AG08395 (cell line): Measurements from ENCODE around the gene AHSA1.
"Not testable (repeated sequence)": the region's sequence is repeated elsewhere in the genome, so short reads cannot be mapped to it uniquely, and the experiment has no call there.

Experiments used
- DNase-seq: peaks from one replicate; pipeline ENCODE4 v3.0.0; 2012; ENCODE audit warnings: mixed read lengths, low spot score

The AHSA1 gene

DNA sequence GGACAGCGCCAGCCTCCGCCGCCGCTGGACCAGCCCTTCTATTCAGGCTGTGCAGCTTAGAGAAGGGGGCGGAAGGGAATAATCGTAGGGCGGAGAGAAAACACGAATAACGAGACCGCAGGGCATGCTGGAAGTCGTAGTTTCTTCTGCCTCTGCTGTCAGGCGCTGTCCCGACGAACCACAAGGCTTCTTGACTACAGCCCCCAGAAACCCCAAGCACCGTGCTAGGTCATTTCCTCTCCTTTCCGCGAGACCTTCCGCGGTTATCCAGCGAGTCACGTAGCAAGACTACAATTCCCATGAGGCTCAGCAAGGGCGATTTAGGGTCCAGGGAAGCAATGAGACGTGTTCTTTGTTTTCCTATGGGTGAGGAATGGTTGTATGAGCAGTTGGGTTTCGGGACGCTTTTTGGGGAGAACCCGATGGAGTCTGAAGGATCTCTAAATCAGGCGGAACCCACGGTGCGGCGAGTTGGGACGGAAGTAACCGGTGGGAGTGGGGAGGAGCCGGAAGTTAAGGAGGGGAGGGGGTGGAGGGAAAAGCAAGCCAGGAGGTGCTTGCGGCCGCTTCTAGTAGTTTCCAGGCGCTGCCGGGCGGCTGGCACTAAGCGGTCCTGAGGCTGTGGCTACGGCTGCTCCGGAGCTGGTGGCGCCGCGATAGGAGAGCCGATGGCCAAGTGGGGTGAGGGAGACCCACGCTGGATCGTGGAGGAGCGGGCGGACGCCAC lies at the start of gene AHSA1, which contains the start of gene VIPAS39:
AHSA1 (plus strand) TSS at position 572 of the 727 bp plus-strand sequence; CDS start at position 669, 97 bp downstream.
VIPAS39 (minus strand) TSS at position 80 of the 727 bp plus-strand sequence. CDS start 3,499 bp downstream, outside the sequence.
- DNase-seq, result peak; percentile 96

DNA sequence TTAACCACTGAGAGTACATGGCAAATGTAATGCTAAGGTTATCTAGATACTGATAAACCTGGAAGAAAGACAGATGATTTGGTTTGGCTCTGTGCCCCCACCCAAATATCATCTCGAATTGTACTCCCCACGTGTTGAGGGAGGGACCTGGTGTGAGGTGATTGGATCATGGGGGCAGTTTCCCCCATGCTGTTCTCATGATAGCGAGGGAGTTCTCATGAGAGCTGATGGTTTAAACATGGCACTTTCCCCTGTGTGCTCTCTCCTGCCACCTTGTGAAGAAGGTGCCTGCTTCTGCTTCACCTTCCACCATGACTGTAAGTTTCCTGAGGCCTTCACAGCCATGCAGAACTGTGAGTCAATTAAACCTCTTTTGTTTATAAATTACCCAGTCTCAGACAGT lies 48.8 kb upstream of the AHSA1 start:
- DNase-seq, result no peak

- DNase-seq, result not testable (repeated sequence)
Measured at GRCh38 chr14:77415403-77416030, 42.4 kb upstream of the AHSA1 start.

- not testable (repeated sequence) for DNase-seq
Measured at GRCh38 chr14:77416098-77416497, 41.8 kb upstream of the AHSA1 start.

GRCh38 chr14:77416836-77417235 lies 41.1 kb upstream of the AHSA1 start:
- no peak for DNase-seq

DNA sequence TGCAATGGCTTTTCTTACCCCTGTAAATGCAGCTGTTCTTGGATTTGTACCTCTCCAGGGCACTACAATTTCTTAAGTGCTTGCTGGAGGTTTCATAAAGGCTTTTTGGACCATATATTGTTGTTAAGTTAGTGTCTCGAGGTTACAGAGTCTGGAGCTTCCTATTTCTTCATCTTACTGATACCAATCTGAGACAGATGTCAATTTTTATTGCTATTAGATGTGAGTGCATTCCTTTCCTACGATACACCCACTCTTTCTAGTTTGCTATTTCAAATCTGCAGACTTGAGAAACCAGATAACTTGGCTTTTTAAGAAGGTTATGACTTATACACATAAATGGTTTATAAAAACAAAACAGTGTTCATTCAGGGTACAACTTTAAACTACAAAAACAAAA lies 36.7 kb upstream of the AHSA1 start:
- no peak for DNase-seq

- DNase-seq, result no peak
Measured at GRCh38 chr14:77423423-77423822, 34.5 kb upstream of the AHSA1 start, which contains the start of gene NOXRED1. Gene NOXRED1 (minus strand): TSS chr14:77423523. CDS start chr14:77422889, 634 bp downstream.

- no peak for DNase-seq
Measured at GRCh38 chr14:77424862-77425261, 33.0 kb upstream of the AHSA1 start.

DNA sequence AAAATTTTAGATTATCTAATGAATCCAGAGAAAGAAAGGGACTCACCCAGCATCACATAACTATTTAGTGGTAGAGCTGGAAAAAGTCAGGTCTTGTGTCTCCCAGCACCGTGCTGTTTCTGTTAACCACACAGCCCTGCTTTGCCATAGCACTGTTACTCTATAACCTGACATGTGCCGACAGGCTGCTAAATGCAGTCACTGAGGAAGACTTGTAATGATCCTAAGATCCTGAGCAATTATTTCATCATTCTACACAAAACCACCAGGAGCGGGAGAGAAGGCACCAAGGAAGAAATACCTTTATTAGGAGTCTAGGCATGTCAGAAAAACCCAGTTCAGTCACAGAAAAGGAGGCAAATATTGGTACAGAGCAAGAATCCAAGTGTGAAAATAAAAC lies 31.5 kb upstream of the AHSA1 start:
- no peak for DNase-seq

- DNase-seq, result no peak
Measured at GRCh38 chr14:77436042-77436441, 21.9 kb upstream of the AHSA1 start.

- no peak for DNase-seq
Measured at GRCh38 chr14:77438596-77438995, 19.3 kb upstream of the AHSA1 start.

DNA sequence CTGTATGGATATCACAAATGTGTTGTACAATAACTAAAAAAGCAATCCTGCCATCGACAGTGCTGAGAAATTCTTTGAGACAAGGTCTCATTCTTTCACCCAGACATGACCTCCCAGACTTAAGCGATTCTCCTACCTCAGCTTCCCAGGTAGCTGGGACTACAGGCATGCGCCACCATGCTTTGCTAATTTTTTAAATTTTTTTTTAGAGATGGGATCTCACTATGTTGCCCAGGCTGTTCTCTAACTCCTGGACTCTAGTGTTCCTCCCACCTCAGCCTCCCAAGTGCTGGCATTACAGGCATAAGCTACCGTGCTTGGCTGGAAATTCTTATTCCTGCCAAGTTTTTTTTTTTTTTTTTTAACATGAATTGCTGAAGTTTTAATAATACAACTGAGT lies 18.0 kb upstream of the AHSA1 start:
- no peak for DNase-seq

GRCh38 chr14:77442196-77442595 lies 15.7 kb upstream of the AHSA1 start:
- DNase-seq, result no peak

- DNase-seq, result no peak
Measured at GRCh38 chr14:77455966-77456640, 1.8 kb upstream of the AHSA1 start.

DNA sequence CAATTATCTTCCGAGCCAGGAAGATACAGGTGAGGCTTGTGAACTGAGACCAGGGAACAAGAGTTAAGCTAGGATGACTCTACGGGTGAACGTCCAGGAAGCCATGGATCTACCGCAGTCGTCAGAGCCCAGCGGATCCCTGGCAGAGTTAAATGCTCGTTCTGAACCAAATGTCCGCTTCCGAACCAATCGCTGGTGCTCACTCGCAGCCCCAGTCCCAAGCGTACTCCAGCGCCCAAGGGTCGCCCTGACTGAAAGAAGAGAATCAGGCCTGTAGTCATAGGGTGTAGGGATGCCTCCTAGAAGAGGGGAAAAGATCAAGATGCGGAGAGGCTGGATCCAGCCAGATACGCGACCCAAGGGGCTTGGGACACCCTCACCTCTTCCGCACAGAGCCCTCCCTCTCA lies 775 bp upstream of the AHSA1 start:
- peak; percentile 26 for DNase-seq

GRCh38 chr14:77458249-77458950 lies 507 bp downstream of the AHSA1 start:
- peak; percentile 28 for DNase-seq

GRCh38 chr14:77459072-77459723 lies 1.3 kb downstream of the AHSA1 start:
- peak; percentile 55 for DNase-seq

- no peak for DNase-seq
Measured at GRCh38 chr14:77467801-77468200, 9.9 kb downstream of the AHSA1 start.

GRCh38 chr14:77469067-77469505 lies 11.2 kb downstream of the AHSA1 start:
- DNase-seq, result no peak

DNA sequence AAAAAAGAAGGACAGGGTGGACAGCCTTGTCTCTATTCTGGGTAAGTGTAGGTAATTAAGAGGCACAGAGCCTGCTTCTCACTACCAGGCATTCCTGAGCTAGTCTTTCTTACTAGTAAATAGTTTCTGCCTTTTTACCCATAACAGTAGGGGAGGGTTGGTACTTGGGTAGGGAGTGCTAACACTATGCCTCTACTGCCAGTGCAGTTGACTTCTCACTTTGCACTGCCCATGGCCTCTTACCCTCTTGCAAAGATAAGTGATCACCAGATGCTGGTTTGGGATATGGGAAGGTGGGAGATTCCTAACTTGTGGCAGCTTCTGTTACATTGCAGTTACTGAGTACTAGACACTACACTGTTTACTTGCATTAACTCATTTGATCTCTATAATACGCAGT lies 11.6 kb downstream of the AHSA1 start:
- DNase-seq, result no peak

DNA sequence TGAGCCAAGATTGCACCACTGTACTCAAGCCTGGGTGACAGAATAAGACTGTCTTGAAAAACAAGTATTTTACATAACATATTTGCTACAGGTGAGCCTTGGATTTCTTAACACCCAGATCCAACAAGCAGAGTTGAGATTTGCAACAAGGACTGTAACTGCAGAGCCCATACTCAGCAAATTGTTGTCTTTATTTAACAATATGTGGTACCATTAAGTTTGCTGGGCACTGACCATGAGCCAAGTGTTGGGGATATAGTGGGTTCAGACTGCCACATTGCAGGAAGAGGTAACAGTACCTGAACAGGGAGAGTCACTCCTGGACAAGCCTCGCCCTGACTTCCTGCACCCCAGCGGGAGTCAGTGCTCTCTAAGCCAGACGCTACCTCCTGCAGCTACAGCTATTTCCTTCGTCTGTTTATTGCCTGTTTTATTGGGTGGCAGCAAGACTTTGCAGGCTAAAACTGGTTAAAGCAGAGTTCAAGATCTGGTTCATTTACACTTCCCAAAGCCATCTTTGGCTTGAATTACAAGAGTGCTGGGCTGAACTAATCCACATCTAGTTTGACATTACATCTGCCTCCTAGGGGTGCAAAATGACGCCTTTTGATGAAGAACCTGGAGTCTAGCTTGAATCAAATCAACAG lies 12.5 kb downstream of the AHSA1 start:
- no peak for DNase-seq
